ENCODE results near the gene MAST2. TPM values are rescaled to one million over a fixed set of nuclear protein-coding genes. Genes with fewer than 3 reads are reported as not detected.
A peak's percentile ranks its signal among the peaks of the same experiment; 100 is the strongest.

MAST2 gene
- total RNA-seq, 2 donors from 2014 or later = 44.5 to 52.1 TPM

- no peak for DNase-seq (ENCODE audit: low spot score)
- Histone ChIP-seq H3K36me3 (no peaks in the 10 kb centered on the region), H3K27ac (peak overlapping the region; percentile 5 to 81), H3K27me3 (no peaks in the 10 kb centered on the region), H3K4me1 (peaks cover 0 to 4% of the 10 kb centered on the region in 2 donors), H3K4me3 (no peak overlapping the region), H3K9me3 (no peaks in the 10 kb centered on the region)
- TF ChIP-seq CTCF (IDR thresholded peaks at IDR 0.05) = no peak
Observed at GRCh38 chr1:45892068-45892785, 88.8 kb downstream of the MAST2 start.

GRCh38 chr1:45894331-45894730 lies 90.9 kb downstream of the MAST2 start:
- Histone ChIP-seq H3K9me3 (no peaks in the 10 kb centered on the region), H3K27ac (no peak overlapping the region), H3K36me3 (no peaks in the 10 kb centered on the region), H3K27me3 (no peaks in the 10 kb centered on the region), H3K4me3 (no peak overlapping the region), H3K4me1 (peaks cover 0 to 4% of the 10 kb centered on the region in 2 donors)
- DNase-seq (ENCODE audit: low spot score) = no peak
- TF ChIP-seq CTCF (IDR thresholded peaks at IDR 0.05) = no peak

- H3K4me3 ChIP-seq = no peak overlapping the region
- peaks cover 0 to 4% of the 10 kb centered on the region in 2 donors for H3K4me1 ChIP-seq
- no peak overlapping the region for H3K27ac ChIP-seq
- H3K9me3 ChIP-seq = no peaks in the 10 kb centered on the region
- DNase-seq (ENCODE audit: low spot score) = no peak
- TF ChIP-seq CTCF (IDR thresholded peaks at IDR 0.05) = no peak
- no peaks in the 10 kb centered on the region for H3K27me3 ChIP-seq
- no peaks in the 10 kb centered on the region for H3K36me3 ChIP-seq
Observed at GRCh38 chr1:45894921-45895320, 91.5 kb downstream of the MAST2 start.

- Histone ChIP-seq H3K4me3 (no peak overlapping the region), H3K27me3 (no peaks in the 10 kb centered on the region), H3K9me3 (no peaks in the 10 kb centered on the region), H3K4me1 (peaks cover 0 to 4% of the 10 kb centered on the region in 2 donors), H3K36me3 (no peaks in the 10 kb centered on the region), H3K27ac (no peak overlapping the region)
- DNase-seq (ENCODE audit: low spot score) = no peak
- TF ChIP-seq CTCF (IDR thresholded peaks at IDR 0.05) = no peak
Observed at GRCh38 chr1:45895406-45895805, 92.0 kb downstream of the MAST2 start.

- peaks cover 0 to 2% of the 10 kb centered on the region in 2 donors for H3K9me3 ChIP-seq
- no peak overlapping the region for H3K4me3 ChIP-seq
- no peak for DNase-seq (ENCODE audit: low spot score)
- no peak for TF ChIP-seq CTCF (IDR thresholded peaks at IDR 0.05)
- H3K27ac ChIP-seq = no peak overlapping the region
- peaks cover 0 to 9% of the 10 kb centered on the region in 2 donors for H3K4me1 ChIP-seq
- H3K27me3 ChIP-seq = no peaks in the 10 kb centered on the region
- H3K36me3 ChIP-seq = no peaks in the 10 kb centered on the region
Observed at GRCh38 chr1:45906883-45907282, 103.5 kb downstream of the MAST2 start.

All from right atrium auricular region (tissue), 2 donors.